A673 (cell line): ENCODE results near the gene MARK3. TPM values are rescaled to one million over a fixed set of nuclear protein-coding genes. Genes with fewer than 3 reads are reported as not detected.

Source experiments
- BruUV-seq: library from RNA; stranded (reverse); fragments of 400-500 nt; replicated peaks from 2 replicates; lab custom pipeline; 2021; lab: Mats Ljungman, UMichigan
- CTCF ChIA-PET: fragments of 300-600 bp; sonication (Branson Sonifier 250); formaldehyde crosslinking; loops from one replicate; lab custom pipeline; 2022; ENCODE audit warnings: antibody characterized with exemption; lab: Charles Lee
- POLR2A ChIA-PET: fragments of 300-600 bp; sonication (Branson Sonifier 250); formaldehyde crosslinking; loops from one replicate; lab custom pipeline; 2022; ENCODE audit warnings: antibody characterized with exemption; ENCODE audit not compliant: low non-redundant PET; lab: Charles Lee
- DNase-seq: peaks from one replicate; pipeline ENCODE4 v3.0.0-alpha.2; 2015; ENCODE audit warnings: low spot score
- H3K27ac ChIP-seq: fragments of 200-600 bp; sonication (generic); 2 replicates; pipeline ENCODE4 v1.5.1; 2016; ENCODE audit warnings: mixed run types, low read depth, mild to moderate bottlenecking, mixed read lengths, antibody characterized with exemption, low read length; ENCODE audit not compliant: poor library complexity, severe bottlenecking
- H3K27me3 ChIP-seq: fragments of 200-600 bp; sonication (generic); replicated peaks from 2 replicates; pipeline ENCODE4 v1.6.1; 2017; ENCODE audit warnings: mixed run types, low read depth, mild to moderate bottlenecking, mixed read lengths, antibody characterized with exemption, low read length; ENCODE audit not compliant: insufficient read depth, poor library complexity
- H3K36me3 ChIP-seq: fragments of 200-600 bp; sonication (generic); 2 replicates; pipeline ENCODE4 v1.6.1; 2016; ENCODE audit warnings: mixed run types, mild to moderate bottlenecking, mixed read lengths, antibody characterized with exemption, low read length; ENCODE audit not compliant: insufficient read depth, poor library complexity, severe bottlenecking
- H3K4me1 ChIP-seq: fragments of 200-600 bp; sonication (generic); 2 replicates; pipeline ENCODE4 v1.6.1; 2017; ENCODE audit warnings: mixed run types, mild to moderate bottlenecking, mixed read lengths, antibody characterized with exemption, low read length; ENCODE audit not compliant: insufficient read depth, poor library complexity, severe bottlenecking
- H3K4me3 ChIP-seq: fragments of 200-600 bp; sonication (generic); 2 replicates; pipeline ENCODE4 v1.5.1; 2016; ENCODE audit warnings: low read depth, mixed run types, mild to moderate bottlenecking, mixed read lengths, low read length; ENCODE audit not compliant: poor library complexity, severe bottlenecking
- H3K9me3 ChIP-seq: fragments of 200-600 bp; sonication (generic); 2 replicates; pipeline ENCODE4 v1.6.1; 2016; ENCODE audit warnings: mixed run types, low read depth, mild to moderate bottlenecking, mixed read lengths, antibody characterized with exemption, low read length; ENCODE audit not compliant: poor library complexity, severe bottlenecking
- CTCF ChIP-seq: fragments of 300-800, 200-600 bp; sonication (generic); conservative IDR thresholded peaks from 2 replicates; pipeline ENCODE4 v1.5.1; 2017; ENCODE audit warnings: low read depth, mild to moderate bottlenecking, antibody characterized with exemption, low read length, moderate library complexity, mixed read lengths
- EZH2 ChIP-seq: fragments of 200-600 bp; sonication (generic); IDR thresholded peaks from 2 replicates; pipeline ENCODE4 v1.6.1; 2017; ENCODE audit warnings: borderline replicate concordance, low read depth, mild to moderate bottlenecking, mixed read lengths, antibody characterized with exemption, low read length; ENCODE audit not compliant: poor library complexity, severe bottlenecking
- intact Hi-C: fragments of 100-400 bp; cut with micrococcal nuclease; formaldehyde crosslinking; loops from one replicate; pipeline ENCODE4 v1.10.0; 2022; ENCODE audit not compliant: unreplicated experiment
- total RNA-seq: library from RNA; stranded (reverse); gene quantifications from 2 replicates; pipeline ENCODE4 v1.2.3, GENCODE V29; 2021

The MARK3 gene
- total RNA-seq, 1 experiment from 2014 or later, result 94.4 TPM

GRCh38 chr14:103538291-103539055 lies 153.3 kb downstream of the MARK3 start:
- intact Hi-C loops, result no loop called here
- H3K36me3 ChIP-seq, result peaks cover 5% of the 10 kb centered on the region
- H3K4me1 ChIP-seq, result peaks cover 23% of the 10 kb centered on the region
- BruUV-seq, result no TSS peak
- no peaks in the 10 kb centered on the region for H3K27me3 ChIP-seq
- no peak for TF ChIP-seq CTCF
- no peak for TF ChIP-seq EZH2
- no peaks in the 10 kb centered on the region for H3K9me3 ChIP-seq
- DNase-seq, result no peak
- H3K27ac ChIP-seq, result no peak overlapping the region
- ChIA-PET CTCF (interaction anchor here (0.6 kb wide), 1 partner anchor 10 kb away, joined by 4 read pairs; the partner anchor contains the start of gene TRMT61A), POLR2A (no interaction called here)
- H3K4me3 ChIP-seq, result no peak overlapping the region

- Histone ChIP-seq H3K4me3 (no peak overlapping the region), H3K4me1 (peaks cover 30% of the 10 kb centered on the region), H3K27ac (no peak overlapping the region), H3K9me3 (no peaks in the 10 kb centered on the region), H3K36me3 (no peaks in the 10 kb centered on the region), H3K27me3 (no peaks in the 10 kb centered on the region)
- ChIA-PET CTCF (interaction anchor here (0.6 kb wide), 2 partner anchors 11 to 1261 kb away, joined by 3 to 4 read pairs; partner anchors contain the start of gene TRMT61A), POLR2A (no interaction called here)
- intact Hi-C loops, result no loop called here
- no peak for DNase-seq
- BruUV-seq, result no TSS peak
- TF ChIP-seq EZH2, result no peak
- TF ChIP-seq CTCF, result no peak
These were observed 154.0 kb downstream of the MARK3 start for GRCh38 chr14:103539056-103539825.

GRCh38 chr14:103540821-103541708 lies 155.8 kb downstream of the MARK3 start:
- Histone ChIP-seq H3K4me1 (peaks cover 40% of the 10 kb centered on the region), H3K27me3 (no peaks in the 10 kb centered on the region), H3K36me3 (no peaks in the 10 kb centered on the region), H3K27ac (no peak overlapping the region), H3K9me3 (no peaks in the 10 kb centered on the region), H3K4me3 (no peak overlapping the region)
- DNase-seq, result no peak
- POLR2A ChIA-PET, result no interaction called here
- no peak for TF ChIP-seq CTCF
- no peak for TF ChIP-seq EZH2
- CTCF ChIA-PET, result no interaction called here
- no TSS peak for BruUV-seq
- intact Hi-C loops, result loop anchor here (5.0 kb wide), 1 partner anchor 464 kb away; no protein-coding TSS in a partner anchor
